Cardiac muscle cell (in vitro differentiated cells and primary cell): ENCODE results near the gene TYMS. TPM values are rescaled to one million over a fixed set of nuclear protein-coding genes. Genes with fewer than 3 reads are reported as not detected.

Experiments used
- DNase-seq, 2 donors: peaks; one replicate each; pipeline versions ENCODE4 v3.0.0 to v3.0.0-alpha.2; 2010 to 2017; ENCODE audit warnings: low read depth in 1 of 2, low spot score in 1 of 2
- H3K27ac ChIP-seq: fragments of 200-600 bp; sonication (generic); 2 replicates; pipeline ENCODE4 v1.5.1; 2016
- H3K27me3 ChIP-seq: fragments of 200-600 bp; sonication (generic); 2 replicates; pipeline ENCODE4 v1.6.0; 2016; ENCODE audit warnings: control low read depth
- H3K36me3 ChIP-seq: fragments of 200-600 bp; sonication (generic); 2 replicates; pipeline ENCODE4 v1.5.1; 2016; ENCODE audit warnings: control low read depth
- H3K4me1 ChIP-seq: fragments of 200-600 bp; sonication (generic); 2 replicates; pipeline ENCODE4 v1.8.1; 2017; ENCODE audit warnings: low read depth, mild to moderate bottlenecking, mixed run types
- H3K4me3 ChIP-seq: fragments of 200-600 bp; sonication (generic); 2 replicates; pipeline ENCODE4 v1.5.1; 2016; ENCODE audit warnings: mild to moderate bottlenecking
- H3K9me3 ChIP-seq: fragments of 200-600 bp; sonication (generic); 2 replicates; pipeline ENCODE4 v1.5.1; 2017; ENCODE audit warnings: low read depth, mild to moderate bottlenecking, control low read depth
- polyA plus RNA-seq: library from polyadenylated mRNA; unstranded; fragments of >200 nt; fragmentation: Nextera tagmentation; extraction: Ambion mirVana; gene quantifications from 2 replicates; pipeline ENCODE4 v1.2.1, GENCODE V29; 2016
- total RNA-seq: library from RNA; depleted of rRNA; stranded (reverse); fragments of >200 nt; gene quantifications from 2 replicates; pipeline ENCODE4 v1.2.3, GENCODE V29; 2016
- TF ChIP-seq, protein P1 (sequence below): IDR thresholded peaks from 2 replicates; pipeline ENCODE4 v1.5.1; 2012; ENCODE audit warnings: low read depth, mild to moderate bottlenecking, low read length

TYMS gene
- total and polyA plus RNA-seq, 2 experiments from 2014 or later: 86.5 to 177 TPM

DNA sequence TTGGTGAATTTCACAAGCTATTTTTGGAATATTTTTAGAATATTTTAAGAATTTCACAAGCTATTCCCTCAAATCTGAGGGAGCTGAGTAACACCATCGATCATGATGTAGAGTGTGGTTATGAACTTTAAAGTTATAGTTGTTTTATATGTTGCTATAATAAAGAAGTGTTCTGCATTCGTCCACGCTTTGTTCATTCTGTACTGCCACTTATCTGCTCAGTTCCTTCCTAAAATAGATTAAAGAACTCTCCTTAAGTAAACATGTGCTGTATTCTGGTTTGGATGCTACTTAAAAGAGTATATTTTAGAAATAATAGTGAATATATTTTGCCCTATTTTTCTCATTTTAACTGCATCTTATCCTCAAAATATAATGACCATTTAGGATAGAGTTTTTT lies 15.9 kb downstream of the TYMS start:
- TF ChIP-seq, protein P1, sequence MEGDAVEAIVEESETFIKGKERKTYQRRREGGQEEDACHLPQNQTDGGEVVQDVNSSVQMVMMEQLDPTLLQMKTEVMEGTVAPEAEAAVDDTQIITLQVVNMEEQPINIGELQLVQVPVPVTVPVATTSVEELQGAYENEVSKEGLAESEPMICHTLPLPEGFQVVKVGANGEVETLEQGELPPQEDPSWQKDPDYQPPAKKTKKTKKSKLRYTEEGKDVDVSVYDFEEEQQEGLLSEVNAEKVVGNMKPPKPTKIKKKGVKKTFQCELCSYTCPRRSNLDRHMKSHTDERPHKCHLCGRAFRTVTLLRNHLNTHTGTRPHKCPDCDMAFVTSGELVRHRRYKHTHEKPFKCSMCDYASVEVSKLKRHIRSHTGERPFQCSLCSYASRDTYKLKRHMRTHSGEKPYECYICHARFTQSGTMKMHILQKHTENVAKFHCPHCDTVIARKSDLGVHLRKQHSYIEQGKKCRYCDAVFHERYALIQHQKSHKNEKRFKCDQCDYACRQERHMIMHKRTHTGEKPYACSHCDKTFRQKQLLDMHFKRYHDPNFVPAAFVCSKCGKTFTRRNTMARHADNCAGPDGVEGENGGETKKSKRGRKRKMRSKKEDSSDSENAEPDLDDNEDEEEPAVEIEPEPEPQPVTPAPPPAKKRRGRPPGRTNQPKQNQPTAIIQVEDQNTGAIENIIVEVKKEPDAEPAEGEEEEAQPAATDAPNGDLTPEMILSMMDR: no peak
- no peaks in the 10 kb centered on the region for H3K27me3 ChIP-seq
- H3K9me3 ChIP-seq: no peaks in the 10 kb centered on the region
- H3K27ac ChIP-seq: no peak overlapping the region
- peaks cover 41% of the 10 kb centered on the region for H3K36me3 ChIP-seq
- H3K4me1 ChIP-seq: no peaks in the 10 kb centered on the region
- H3K4me3 ChIP-seq: no peak overlapping the region
- no peak for DNase-seq

DNA sequence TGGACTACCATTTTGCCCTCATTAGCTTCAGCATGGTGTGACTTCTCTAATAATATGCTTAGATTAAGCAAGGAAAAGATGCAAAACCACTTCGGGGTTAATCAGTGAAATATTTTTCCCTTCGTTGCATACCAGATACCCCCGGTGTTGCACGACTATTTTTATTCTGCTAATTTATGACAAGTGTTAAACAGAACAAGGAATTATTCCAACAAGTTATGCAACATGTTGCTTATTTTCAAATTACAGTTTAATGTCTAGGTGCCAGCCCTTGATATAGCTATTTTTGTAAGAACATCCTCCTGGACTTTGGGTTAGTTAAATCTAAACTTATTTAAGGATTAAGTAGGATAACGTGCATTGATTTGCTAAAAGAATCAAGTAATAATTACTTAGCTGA lies 16.3 kb downstream of the TYMS start:
- no peak for DNase-seq
- no peaks in the 10 kb centered on the region for H3K9me3 ChIP-seq
- no peaks in the 10 kb centered on the region for H3K27me3 ChIP-seq
- H3K4me3 ChIP-seq: no peak overlapping the region
- peaks cover 41% of the 10 kb centered on the region for H3K36me3 ChIP-seq
- no peak overlapping the region for H3K27ac ChIP-seq
- H3K4me1 ChIP-seq: no peaks in the 10 kb centered on the region
- TF ChIP-seq, protein P1: no peak

DNA sequence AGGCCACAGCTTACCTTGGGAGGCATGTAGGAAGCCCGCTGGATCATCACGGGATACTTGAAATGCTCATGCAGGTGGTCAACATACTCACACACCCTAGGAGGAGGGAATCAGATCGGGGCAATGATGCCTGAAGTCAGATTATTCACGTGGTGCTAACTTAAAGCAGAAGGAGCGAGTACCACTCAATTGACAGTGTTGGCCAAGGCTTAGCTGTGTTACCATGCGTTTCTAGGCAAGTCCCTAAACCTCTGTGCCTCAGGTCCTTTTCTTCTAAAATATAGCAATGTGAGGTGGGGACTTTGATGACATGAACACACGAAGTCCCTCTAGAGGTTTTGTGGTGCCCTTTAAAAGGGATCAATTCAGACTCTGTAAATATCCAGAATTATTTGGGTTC lies 17.9 kb downstream of the TYMS start:
- no peaks in the 10 kb centered on the region for H3K4me1 ChIP-seq
- no peak for DNase-seq
- H3K27me3 ChIP-seq: no peaks in the 10 kb centered on the region
- TF ChIP-seq, protein P1: no peak
- H3K27ac ChIP-seq: no peak overlapping the region
- no peaks in the 10 kb centered on the region for H3K9me3 ChIP-seq
- no peak overlapping the region for H3K4me3 ChIP-seq
- H3K36me3 ChIP-seq: peaks cover 31% of the 10 kb centered on the region

DNA sequence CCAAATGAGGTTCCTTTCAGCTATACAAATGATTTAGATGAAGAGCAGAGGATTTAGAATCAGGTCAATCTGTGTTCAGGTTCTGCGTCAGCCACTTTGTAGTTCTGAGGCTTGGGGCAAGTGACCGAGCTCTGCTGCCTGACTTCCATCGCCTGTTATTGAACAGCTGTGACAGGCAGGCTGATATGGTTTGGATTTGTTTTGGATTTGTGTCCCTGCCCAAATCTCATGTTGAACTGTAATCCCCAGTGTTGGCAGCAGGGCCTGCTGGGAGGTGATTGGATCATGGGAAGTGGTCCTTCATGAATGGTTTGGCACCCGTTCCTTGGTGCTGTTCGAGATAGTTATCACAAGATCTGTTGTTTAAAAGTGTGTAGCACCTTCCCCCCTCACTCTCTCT lies 18.6 kb downstream of the TYMS start:
- Histone ChIP-seq H3K9me3 (no peaks in the 10 kb centered on the region), H3K4me1 (no peaks in the 10 kb centered on the region), H3K4me3 (no peak overlapping the region), H3K27ac (no peak overlapping the region), H3K27me3 (no peaks in the 10 kb centered on the region), H3K36me3 (peaks cover 24% of the 10 kb centered on the region)
- TF ChIP-seq, protein P1: no peak
- DNase-seq: no peak

DNA sequence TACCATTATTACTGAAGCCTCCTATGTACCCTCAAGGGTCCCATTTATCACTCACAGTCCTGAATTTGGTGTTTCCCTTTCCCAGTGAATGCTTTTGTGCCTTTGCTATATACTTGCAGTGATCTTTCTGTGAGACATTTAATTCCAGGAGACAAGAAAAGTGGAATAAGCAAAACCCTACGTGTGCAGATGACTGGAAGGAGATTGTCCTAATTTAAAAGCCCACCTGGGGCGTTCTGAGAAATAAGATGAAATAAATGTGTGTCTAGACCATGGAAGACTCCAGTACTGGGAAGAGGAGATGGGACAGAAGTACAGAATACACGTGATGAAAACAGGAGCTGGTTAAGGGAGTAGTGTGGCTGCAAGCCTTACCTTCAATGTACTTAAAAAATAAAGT lies 19.3 kb downstream of the TYMS start:
- Histone ChIP-seq H3K27me3 (no peaks in the 10 kb centered on the region), H3K4me3 (no peak overlapping the region), H3K9me3 (no peaks in the 10 kb centered on the region), H3K4me1 (no peaks in the 10 kb centered on the region), H3K27ac (no peak overlapping the region), H3K36me3 (peaks cover 17% of the 10 kb centered on the region)
- DNase-seq: no peak
- TF ChIP-seq, protein P1: no peak

DNA sequence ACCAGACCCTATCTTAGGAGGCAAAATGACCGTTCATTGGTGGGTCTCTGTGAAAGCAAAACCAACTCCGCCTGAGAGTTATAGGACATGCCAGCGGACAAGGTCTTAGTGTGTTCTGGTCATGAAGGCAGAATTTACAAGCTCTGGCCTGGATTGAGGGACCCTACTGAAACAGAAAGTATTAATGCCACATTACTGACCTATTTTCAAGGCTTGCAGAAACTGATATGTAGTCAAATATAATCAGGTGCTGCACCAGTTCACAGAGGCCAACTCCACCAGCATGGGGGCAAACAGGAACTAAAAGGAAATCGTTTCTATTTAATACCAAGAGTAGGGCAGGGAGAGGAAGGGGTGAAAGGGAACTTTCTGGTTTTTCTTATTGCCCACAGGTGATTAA lies 19.7 kb downstream of the TYMS start:
- Histone ChIP-seq H3K27me3 (no peaks in the 10 kb centered on the region), H3K4me1 (no peaks in the 10 kb centered on the region), H3K27ac (no peak overlapping the region), H3K4me3 (no peak overlapping the region), H3K36me3 (peaks cover 14% of the 10 kb centered on the region), H3K9me3 (no peaks in the 10 kb centered on the region)
- TF ChIP-seq, protein P1: no peak
- no peak for DNase-seq
